K562 (cell line): Measurements from ENCODE around the gene HLA-DRB1. TPM values are rescaled to one million over a fixed set of nuclear protein-coding genes. Genes with fewer than 3 reads are reported as not detected.
"Not testable (repeated sequence)": the region's sequence is repeated elsewhere in the genome, so short reads cannot be mapped to it uniquely, and the experiment has no call there.

Experiments used
- ATAC-seq: fragments of 200-7000 bp; cut with Tn5 transposase; 3 replicates; pipeline ENCODE4 v1.9.1; 2020; ENCODE audit warnings: moderate library complexity
- BruUV-seq: library from RNA; stranded (reverse); fragments of 400-500 nt; replicated peaks from 2 replicates; lab custom pipeline; 2021; lab: Mats Ljungman, UMichigan
- CTCF ChIA-PET: fragments of 300-600 bp; formaldehyde crosslinking; extraction: SDS; loops from one replicate; lab custom pipeline; 2021; ENCODE audit warnings: low intra/inter-chr PET ratio; lab: Yijun Ruan, JAX
- POLR2A ChIA-PET: fragments of 300-600, 350-650 bp; sonication (Branson Sonifier 250); formaldehyde crosslinking; extraction: SDS; loops from one replicate; lab custom pipeline; 2021; ENCODE audit warnings: antibody characterized with exemption, inconsistent platforms; lab: Yijun Ruan, JAX
- DNase-seq, 4 experiments: peaks; one replicate each; pipeline versions ENCODE4 v3.0.0 to v3.0.0-alpha.2; 2011 to 2018; ENCODE audit warnings: low spot score in 3 of 4, mixed read lengths in 3 of 4; ENCODE audit errors: extremely low read depth in 1 of 4
- FAIRE-seq: peaks from 2 replicates; lab custom pipeline; 2011; peaks lifted over from hg19 to GRCh38; lab: Jason Lieb, UNC
- H2AFZ ChIP-seq: 2 replicates; pipeline ENCODE4 v1.6.0; 2011; ENCODE audit warnings: low read depth, low read length, control low read depth, inconsistent platforms
- H3K27ac ChIP-seq: fragments of 200-600 bp; 3 replicates; pipeline ENCODE4 v1.8.0; 2011; ENCODE audit warnings: low read depth, mild to moderate bottlenecking, control low read depth, inconsistent platforms, low read length, moderate library complexity, mixed read lengths; ENCODE audit errors: extremely low read depth
- H3K27me3 ChIP-seq, 2 experiments: fragments of 300-600 bp in 1 of 2; 2 replicates in 1 of 2; 3 replicates in 1 of 2; pipeline versions ENCODE4 v1.6.0 to v1.8.0; 2011; ENCODE audit warnings: inconsistent platforms in 2 of 2, low read length in 2 of 2, mild to moderate bottlenecking in 1 of 2, mixed read lengths in 1 of 2, moderate library complexity in 1 of 2; ENCODE audit not compliant: control insufficient read depth in 2 of 2, insufficient read depth in 2 of 2
- H3K36me3 ChIP-seq: fragments of 300-600 bp; 3 replicates; pipeline ENCODE4 v1.8.0; 2011; ENCODE audit warnings: mild to moderate bottlenecking, low read length, inconsistent platforms; ENCODE audit not compliant: control insufficient read depth, insufficient read depth
- H3K4me1 ChIP-seq, 2 experiments: fragments of 200-600 bp in 1 of 2; replicated peaks in 1 of 2; 2 replicates in 1 of 2; 3 replicates in 1 of 2; pipeline versions ENCODE4 v1.5.1 to v1.8.0; 2011; ENCODE audit warnings: inconsistent platforms in 2 of 2, low read length in 2 of 2, mild to moderate bottlenecking in 1 of 2, mixed read lengths in 1 of 2, moderate library complexity in 1 of 2; ENCODE audit not compliant: control insufficient read depth in 2 of 2, insufficient read depth in 2 of 2
- H3K4me2 ChIP-seq: 2 replicates; pipeline ENCODE4 v1.6.1; 2011; ENCODE audit warnings: low read length, control low read depth, inconsistent platforms, mixed read lengths; ENCODE audit not compliant: insufficient read depth
- H3K4me3 ChIP-seq: fragments of 200-600 bp; sonication (generic), shearing (Covaris generic); 2 replicates; pipeline ENCODE4 v1.5.1; 2016; ENCODE audit warnings: control low read depth, inconsistent platforms
- H3K79me2 ChIP-seq: fragments of 200-600 bp; 3 replicates; pipeline ENCODE4 v1.8.0; 2011; ENCODE audit warnings: low read length, inconsistent platforms; ENCODE audit not compliant: control insufficient read depth, insufficient read depth
- H3K9ac ChIP-seq, 2 experiments: 2 replicates each; pipeline versions ENCODE4 v1.6.0 to v1.6.1; 2011; ENCODE audit warnings: low read depth in 2 of 2, low read length in 2 of 2, control low read depth in 1 of 2, inconsistent platforms in 1 of 2, mild to moderate bottlenecking in 1 of 2, mixed read lengths in 1 of 2; ENCODE audit not compliant: insufficient read depth in 1 of 2
- H3K9me1 ChIP-seq: one replicate; pipeline ENCODE4 v1.6.0; 2011; ENCODE audit warnings: inconsistent platforms, mild to moderate bottlenecking, low read length, moderate library complexity; ENCODE audit not compliant: control insufficient read depth, insufficient read depth
- H3K9me3 ChIP-seq: replicated peaks from 2 replicates; pipeline ENCODE4 v1.5.1; 2011; ENCODE audit warnings: low read depth, low read length, inconsistent platforms; ENCODE audit not compliant: control insufficient read depth, insufficient read depth
- H4K20me1 ChIP-seq: replicated peaks from 2 replicates; pipeline ENCODE4 v1.6.1; 2011; ENCODE audit warnings: low read length, inconsistent platforms, mixed read lengths; ENCODE audit not compliant: control insufficient read depth, insufficient read depth
- E2F5 ChIP-seq: sonication (generic); formaldehyde crosslinking; IDR thresholded peaks from 2 replicates; pipeline ENCODE4 v1.8.0; 2022; ENCODE audit warnings: mild to moderate bottlenecking, missing genetic modification reagents
- HNRNPH1 ChIP-seq: fragments of 200-400 bp; formaldehyde crosslinking; optimal IDR thresholded peaks from 2 replicates; pipeline ENCODE3; 2017; ENCODE audit warnings: low read depth, mild to moderate bottlenecking, low read length, moderate library complexity
- MBD2 ChIP-seq: sonication (generic); IDR thresholded peaks from 2 replicates; pipeline ENCODE4 v1.6.1; 2016; ENCODE audit warnings: low read depth, borderline replicate concordance
- NFE2L1 ChIP-seq: fragments of 450-650 bp; IDR thresholded peaks from 2 replicates; pipeline ENCODE4 v1.6.1; 2016; ENCODE audit warnings: missing genetic modification characterization, low read depth, mild to moderate bottlenecking, missing compliant biosample characterization, moderate library complexity, borderline replicate concordance
- TAL1 ChIP-seq: fragments of 450-650 bp; IDR thresholded peaks from 2 replicates; pipeline ENCODE4 v1.6.1; 2016; ENCODE audit warnings: mild to moderate bottlenecking
- ZBTB17 ChIP-seq: fragments of 450-650 bp; formaldehyde crosslinking; IDR thresholded peaks from 2 replicates; pipeline ENCODE4 v1.4.0; 2020; ENCODE audit warnings: mild to moderate bottlenecking
- ZNF347 ChIP-seq: fragments of 450-650 bp; formaldehyde crosslinking; IDR thresholded peaks from 2 replicates; pipeline ENCODE4 v1.4.0; 2020; ENCODE audit warnings: low read depth, mild to moderate bottlenecking, moderate library complexity
- ZNF395 ChIP-seq: fragments of 200-800 bp; sonication (Bioruptor generic); IDR thresholded peaks from 2 replicates; pipeline ENCODE4 v1.6.1; 2017; ENCODE audit warnings: missing genetic modification characterization, missing compliant biosample characterization
- ZNF639 ChIP-seq, 2 experiments: fragments of 200-800 bp in 1 of 2; sonication (Bioruptor generic) in 1 of 2; sonication (generic) in 1 of 2; formaldehyde crosslinking in 1 of 2; IDR thresholded peaks in 1 of 2; conservative IDR thresholded peaks in 1 of 2; 2 replicates each; pipeline versions ENCODE4 v1.5.0 to v1.6.1; 2016 to 2020; ENCODE audit warnings: missing compliant biosample characterization in 1 of 2, missing genetic modification characterization in 1 of 2, missing genetic modification reagents in 1 of 2
- WGBS: fragments of 100-300 bp; shearing (Covaris generic); methylation state at CpG from one replicate; pipeline ENCODE4 v1.1.6; 2016; ENCODE audit warnings: low coverage, mixed read lengths; ENCODE audit not compliant: insufficient coverage; ENCODE audit errors: missing lambda C conversion rate; 5-methylcytosine and 5-hydroxymethylcytosine counted together
- in situ Hi-C: fragments of 300-500 bp; cut with MboI; formaldehyde crosslinking; loops from 4 replicates; pipeline ENCODE4 v1.15.0; 2018; ENCODE audit warnings: inconsistent platforms, mixed read lengths
- intact Hi-C: fragments of 100-400 bp; cut with micrococcal nuclease; formaldehyde crosslinking; loops from 2 replicates; pipeline ENCODE4 v1.14.2; 2022
- polyA plus RNA-seq, 8 experiments: library from polyadenylated mRNA; depleted of rRNA in 4 of 8; stranded (reverse) in 5 of 8; unstranded in 3 of 8; fragments of >200 nt; fragmentation: Nextera tagmentation in 2 of 8; fragmentation: Illumina TruSeq in 1 of 8; extraction: Ambion mirVana in 2 of 8; extraction: Trizol in 1 of 8; gene quantifications; 2 replicates each; pipeline versions ENCODE4 v1.2.1 to v1.2.3, GENCODE V29; 2011 to 2014; ENCODE audit warnings: inconsistent platforms in 1 of 8, missing spikeins in 1 of 8
- total RNA-seq, 7 experiments: library from RNA; depleted of rRNA in 6 of 7; stranded (reverse); fragments of >200 nt in 6 of 7; fragmentation: Illumina TruSeq in 2 of 7; extraction: Trizol in 2 of 7; gene quantifications; 2 replicates each; pipeline versions ENCODE4 v1.2.1 to v1.2.3, GENCODE V29; 2011 to 2021; ENCODE audit warnings: low replicate concordance in 1 of 7

HLA-DRB1 gene
- total and polyA plus RNA-seq, 9 of the 15 experiments (the other 6 are each of a cell fraction or from before 2014, with no cell fraction given), result 0.06 to 0.78 (median 0.06) TPM; not detected in 6

GRCh38 chr6:32539839-32540238 is 49.8 kb downstream of the HLA-DRB1 start (continued):
- TF ChIP-seq ZNF639 (CRISPR knock-in tag; conservative IDR thresholded peaks at IDR 0.05 in 1 of 2, IDR thresholded peaks at IDR 0.05 in 1 of 2) (no peak), TAL1 (no peak), ZBTB17 (CRISPR knock-in tag) (no peak), ZNF347 (no peak), NFE2L1 (tag) (no peak), ZNF395 (CRISPR knock-in tag) (no peak), HNRNPH1 (no peak), MBD2 (no peak), E2F5 (CRISPR knock-in tag) (no peak)

GRCh38 chr6:32530431-32530793 is 59.2 kb downstream of the HLA-DRB1 start:
- H3K4me1 ChIP-seq, H3K4me3 ChIP-seq, intact Hi-C loops, CTCF ChIA-PET, H3K79me2 ChIP-seq, H3K9me1 ChIP-seq, H3K4me2 ChIP-seq, BruUV-seq, H3K36me3 ChIP-seq, H4K20me1 ChIP-seq, H2AFZ ChIP-seq, ATAC-seq, H3K9me3 ChIP-seq, H3K27ac ChIP-seq, H3K9ac ChIP-seq, FAIRE-seq, H3K27me3 ChIP-seq, DNase-seq, in situ Hi-C loops: not testable (repeated sequence)
- 0% methylated on average over 3 of the region's 3 CpGs for WGBS
- POLR2A ChIA-PET, result interaction anchor here (0.9 kb wide), 1 partner anchor 59 kb away, joined by 3 read pairs; the partner anchor contains the start of gene HLA-DRB1
